ENCODE data around the gene ARL4D.
"Not testable (repeated sequence)": the region's sequence is repeated elsewhere in the genome, so short reads cannot be mapped to it uniquely, and the experiment has no call there.

Gene ARL4D

GRCh38 chr17:43369986-43370385, 28.8 kb upstream of the ARL4D start:
- no peak for DNase-seq (ENCODE audit: low spot score)

- no peak for DNase-seq (ENCODE audit: low spot score)
These were observed 27.5 kb upstream of the ARL4D start for GRCh38 chr17:43371227-43371821.

- no peak for DNase-seq (ENCODE audit: low spot score)
These were observed 26.4 kb upstream of the ARL4D start for GRCh38 chr17:43372273-43372911.

GRCh38 chr17:43373356-43373755, 25.4 kb upstream of the ARL4D start:
- no peak for DNase-seq (ENCODE audit: low spot score)

GRCh38 chr17:43375915-43376314, 22.9 kb upstream of the ARL4D start:
- DNase-seq (ENCODE audit: low spot score) = not testable (repeated sequence)

- DNase-seq (ENCODE audit: low spot score) = peak; percentile 47
These were observed 21.6 kb upstream of the ARL4D start for GRCh38 chr17:43377056-43377810.

- DNase-seq (ENCODE audit: low spot score) = no peak
These were observed 20.0 kb upstream of the ARL4D start for GRCh38 chr17:43378766-43379165.

- DNase-seq (ENCODE audit: low spot score) = no peak
These were observed 18.5 kb upstream of the ARL4D start for GRCh38 chr17:43380307-43380706.

GRCh38 chr17:43381204-43381603, 17.6 kb upstream of the ARL4D start:
- no peak for DNase-seq (ENCODE audit: low spot score)

- no peak for DNase-seq (ENCODE audit: low spot score)
These were observed 17.2 kb upstream of the ARL4D start for GRCh38 chr17:43381621-43382020.

- DNase-seq (ENCODE audit: low spot score) = no peak
These were observed 16.0 kb upstream of the ARL4D start for GRCh38 chr17:43382776-43383175.

GRCh38 chr17:43383372-43383771, 15.4 kb upstream of the ARL4D start:
- no peak for DNase-seq (ENCODE audit: low spot score)

- DNase-seq (ENCODE audit: low spot score) = no peak
These were observed 14.8 kb upstream of the ARL4D start for GRCh38 chr17:43383826-43384475.

- DNase-seq (ENCODE audit: low spot score) = no peak
These were observed 14.3 kb upstream of the ARL4D start for GRCh38 chr17:43384476-43384862.

GRCh38 chr17:43385046-43385831, 13.6 kb upstream of the ARL4D start:
- no peak for DNase-seq (ENCODE audit: low spot score)

GRCh38 chr17:43388359-43389045, 10.3 kb upstream of the ARL4D start:
- DNase-seq (ENCODE audit: low spot score) = peak; percentile 84

- DNase-seq (ENCODE audit: low spot score) = peak; percentile 49
These were observed 9.5 kb upstream of the ARL4D start for GRCh38 chr17:43389046-43389947.

- DNase-seq (ENCODE audit: low spot score) = no peak
These were observed 6.4 kb upstream of the ARL4D start for GRCh38 chr17:43392397-43392796.

- DNase-seq (ENCODE audit: low spot score) = peak; percentile 84
These were observed 4.8 kb upstream of the ARL4D start for GRCh38 chr17:43393944-43394482.

- DNase-seq (ENCODE audit: low spot score) = not testable (repeated sequence)
These were observed 4.1 kb upstream of the ARL4D start for GRCh38 chr17:43394696-43395095.

All from iPS-NIHi11 (cell line).